ENCODE data around the gene EP400.

GRCh38 chr12:132046561-132046960, 96.8 kb downstream of the EP400 start:
- no peak for TF ChIP-seq POLR2A (IDR thresholded peaks at IDR 0.05; ENCODE audit: insufficient read depth in 1 of 2, low read depth in 2 of 2, low read length in 2 of 2)
- TF ChIP-seq CHD2 (IDR thresholded peaks at IDR 0.05; ENCODE audit: low read depth, low read length) = no peak
